Measurements from ENCODE around the gene TBCD.

TBCD gene

GRCh38 chr17:82922646-82923045, 170.8 kb downstream of the TBCD start:
- DNase-seq (ENCODE audit: extremely low spot score) = no peak
- CTCF ChIA-PET = no interaction called here
- no peak for TF ChIP-seq CTCF (IDR thresholded peaks at IDR 0.05; ENCODE audit: control extremely low read depth, extremely low read depth, low read depth, missing control alignments)
- POLR2A ChIA-PET = no interaction called here

GRCh38 chr17:82923366-82924113, 171.7 kb downstream of the TBCD start:
- DNase-seq (ENCODE audit: extremely low spot score) = no peak
- POLR2A ChIA-PET = no interaction called here
- no peak for TF ChIP-seq CTCF (IDR thresholded peaks at IDR 0.05; ENCODE audit: control extremely low read depth, extremely low read depth, low read depth, missing control alignments)
- CTCF ChIA-PET = no interaction called here

- CTCF ChIA-PET = no interaction called here
- no peak for DNase-seq (ENCODE audit: extremely low spot score)
- POLR2A ChIA-PET = no interaction called here
- TF ChIP-seq CTCF (IDR thresholded peaks at IDR 0.05; ENCODE audit: control extremely low read depth, extremely low read depth, low read depth, missing control alignments) = no peak
Measured at GRCh38 chr17:82924214-82924613, 172.3 kb downstream of the TBCD start.

GRCh38 chr17:82924812-82925211, 172.9 kb downstream of the TBCD start:
- CTCF ChIA-PET = no interaction called here
- DNase-seq (ENCODE audit: extremely low spot score) = no peak
- POLR2A ChIA-PET = no interaction called here
- TF ChIP-seq CTCF (IDR thresholded peaks at IDR 0.05; ENCODE audit: control extremely low read depth, extremely low read depth, low read depth, missing control alignments) = no peak

GRCh38 chr17:82925336-82925735, 173.5 kb downstream of the TBCD start:
- no peak for TF ChIP-seq CTCF (IDR thresholded peaks at IDR 0.05; ENCODE audit: control extremely low read depth, extremely low read depth, low read depth, missing control alignments)
- CTCF ChIA-PET = no interaction called here

GRCh38 chr17:82926081-82926480, 174.2 kb downstream of the TBCD start:
- ChIA-PET CTCF (no interaction called here), POLR2A (no interaction called here)
- TF ChIP-seq CTCF (IDR thresholded peaks at IDR 0.05; ENCODE audit: control extremely low read depth, extremely low read depth, low read depth, missing control alignments) = no peak
- DNase-seq (ENCODE audit: extremely low spot score) = no peak

More at GRCh38 chr17:82925336-82925735, 173.5 kb downstream of the TBCD start:
- POLR2A ChIA-PET = no interaction called here
- no peak for DNase-seq (ENCODE audit: extremely low spot score)
